K562 (cell line): Measurements from ENCODE around the gene NDUFS6. TPM values are rescaled to one million over a fixed set of nuclear protein-coding genes. Genes with fewer than 3 reads are reported as not detected.

Experiments
- ATAC-seq: fragments of 200-7000 bp; cut with Tn5 transposase; 3 replicates; pipeline ENCODE4 v1.9.1; 2020; ENCODE audit warnings: moderate library complexity
- BruUV-seq: library from RNA; stranded (reverse); fragments of 400-500 nt; replicated peaks from 2 replicates; lab custom pipeline; 2021; lab: Mats Ljungman, UMichigan
- CTCF ChIA-PET: fragments of 300-600 bp; formaldehyde crosslinking; extraction: SDS; loops from one replicate; lab custom pipeline; 2021; ENCODE audit warnings: low intra/inter-chr PET ratio; lab: Yijun Ruan, JAX
- POLR2A ChIA-PET: fragments of 300-600, 350-650 bp; sonication (Branson Sonifier 250); formaldehyde crosslinking; extraction: SDS; loops from one replicate; lab custom pipeline; 2021; ENCODE audit warnings: antibody characterized with exemption, inconsistent platforms; lab: Yijun Ruan, JAX
- DNase-seq, 4 experiments: peaks; one replicate each; pipeline versions ENCODE4 v3.0.0 to v3.0.0-alpha.2; 2011 to 2018; ENCODE audit warnings: low spot score in 3 of 4, mixed read lengths in 3 of 4; ENCODE audit errors: extremely low read depth in 1 of 4
- FAIRE-seq: peaks from 2 replicates; lab custom pipeline; 2011; peaks lifted over from hg19 to GRCh38; lab: Jason Lieb, UNC
- H2AFZ ChIP-seq: 2 replicates; pipeline ENCODE4 v1.6.0; 2011; ENCODE audit warnings: low read depth, low read length, control low read depth, inconsistent platforms
- H3K27ac ChIP-seq: fragments of 200-600 bp; 3 replicates; pipeline ENCODE4 v1.8.0; 2011; ENCODE audit warnings: low read depth, mild to moderate bottlenecking, control low read depth, inconsistent platforms, low read length, moderate library complexity, mixed read lengths; ENCODE audit errors: extremely low read depth
- H3K27me3 ChIP-seq, 2 experiments: fragments of 300-600 bp in 1 of 2; 2 replicates in 1 of 2; 3 replicates in 1 of 2; pipeline versions ENCODE4 v1.6.0 to v1.8.0; 2011; ENCODE audit warnings: inconsistent platforms in 2 of 2, low read length in 2 of 2, mild to moderate bottlenecking in 1 of 2, mixed read lengths in 1 of 2, moderate library complexity in 1 of 2; ENCODE audit not compliant: control insufficient read depth in 2 of 2, insufficient read depth in 2 of 2
- H3K36me3 ChIP-seq: fragments of 300-600 bp; 3 replicates; pipeline ENCODE4 v1.8.0; 2011; ENCODE audit warnings: mild to moderate bottlenecking, low read length, inconsistent platforms; ENCODE audit not compliant: control insufficient read depth, insufficient read depth
- H3K4me1 ChIP-seq, 2 experiments: fragments of 200-600 bp in 1 of 2; replicated peaks in 1 of 2; 2 replicates in 1 of 2; 3 replicates in 1 of 2; pipeline versions ENCODE4 v1.5.1 to v1.8.0; 2011; ENCODE audit warnings: inconsistent platforms in 2 of 2, low read length in 2 of 2, mild to moderate bottlenecking in 1 of 2, mixed read lengths in 1 of 2, moderate library complexity in 1 of 2; ENCODE audit not compliant: control insufficient read depth in 2 of 2, insufficient read depth in 2 of 2
- H3K4me2 ChIP-seq: 2 replicates; pipeline ENCODE4 v1.6.1; 2011; ENCODE audit warnings: low read length, control low read depth, inconsistent platforms, mixed read lengths; ENCODE audit not compliant: insufficient read depth
- H3K4me3 ChIP-seq: fragments of 200-600 bp; sonication (generic), shearing (Covaris generic); 2 replicates; pipeline ENCODE4 v1.5.1; 2016; ENCODE audit warnings: control low read depth, inconsistent platforms
- H3K79me2 ChIP-seq: fragments of 200-600 bp; 3 replicates; pipeline ENCODE4 v1.8.0; 2011; ENCODE audit warnings: low read length, inconsistent platforms; ENCODE audit not compliant: control insufficient read depth, insufficient read depth
- H3K9ac ChIP-seq, 2 experiments: 2 replicates each; pipeline versions ENCODE4 v1.6.0 to v1.6.1; 2011; ENCODE audit warnings: low read depth in 2 of 2, low read length in 2 of 2, control low read depth in 1 of 2, inconsistent platforms in 1 of 2, mild to moderate bottlenecking in 1 of 2, mixed read lengths in 1 of 2; ENCODE audit not compliant: insufficient read depth in 1 of 2
- H3K9me1 ChIP-seq: one replicate; pipeline ENCODE4 v1.6.0; 2011; ENCODE audit warnings: inconsistent platforms, mild to moderate bottlenecking, low read length, moderate library complexity; ENCODE audit not compliant: control insufficient read depth, insufficient read depth
- H3K9me3 ChIP-seq: replicated peaks from 2 replicates; pipeline ENCODE4 v1.5.1; 2011; ENCODE audit warnings: low read depth, low read length, inconsistent platforms; ENCODE audit not compliant: control insufficient read depth, insufficient read depth
- H4K20me1 ChIP-seq: replicated peaks from 2 replicates; pipeline ENCODE4 v1.6.1; 2011; ENCODE audit warnings: low read length, inconsistent platforms, mixed read lengths; ENCODE audit not compliant: control insufficient read depth, insufficient read depth
- IRF9 ChIP-seq: fragments of 450-650 bp; IDR thresholded peaks from 2 replicates; pipeline ENCODE4 v1.6.1; 2016; ENCODE audit warnings: missing biosample characterization, missing genetic modification characterization
- KLF1 ChIP-seq: fragments of 450-650 bp; IDR thresholded peaks from 2 replicates; pipeline ENCODE4 v1.6.1; 2016; ENCODE audit warnings: missing genetic modification characterization, missing compliant biosample characterization
- KLF13 ChIP-seq: fragments of 450-650 bp; IDR thresholded peaks from 2 replicates; pipeline ENCODE4 v1.6.1; 2016; ENCODE audit warnings: missing genetic modification characterization, low read depth, mild to moderate bottlenecking, missing compliant biosample characterization, moderate library complexity, borderline replicate concordance
- POLR3A ChIP-seq: IDR thresholded peaks from 2 replicates; pipeline ENCODE4 v1.6.1; 2011; ENCODE audit warnings: borderline replicate concordance, mild to moderate bottlenecking, moderate library complexity; ENCODE audit not compliant: insufficient read length, insufficient read depth; ENCODE audit errors: extremely low read depth
- PRDM10 ChIP-seq: fragments of 450-650 bp; IDR thresholded peaks from 2 replicates; pipeline ENCODE4 v1.6.1; 2018; ENCODE audit not compliant: partially characterized antibody
- PURB ChIP-seq: sonication (generic); formaldehyde crosslinking; IDR thresholded peaks from 2 replicates; pipeline ENCODE4 v1.9.0; 2021; ENCODE audit warnings: low read depth, mild to moderate bottlenecking, missing genetic modification reagents
- RBM34 ChIP-seq: fragments of 200-400 bp; formaldehyde crosslinking; IDR thresholded peaks from 2 replicates; pipeline ENCODE4 v1.6.1; 2018; ENCODE audit warnings: low read length, borderline replicate concordance; ENCODE audit not compliant: insufficient read depth
- SPI1 ChIP-seq: IDR thresholded peaks from 2 replicates; pipeline ENCODE4 v1.6.1; 2011; ENCODE audit warnings: low read depth, low read length, control low read depth, borderline replicate concordance
- SRSF1 ChIP-seq: fragments of 200-400 bp; formaldehyde crosslinking; IDR thresholded peaks from 2 replicates; pipeline ENCODE4 v1.6.1; 2017; ENCODE audit warnings: mild to moderate bottlenecking, low read depth, low read length, moderate library complexity
- TFAP4 ChIP-seq: sonication (generic); formaldehyde crosslinking; IDR thresholded peaks from 2 replicates; pipeline ENCODE4 v1.8.0; 2022; ENCODE audit warnings: missing genetic modification reagents, mild to moderate bottlenecking, moderate library complexity, borderline replicate concordance
- TRIM24 ChIP-seq, 2 experiments: fragments of 450-650 bp; IDR thresholded peaks; 2 replicates each; pipeline ENCODE4 v1.6.1; 2016
- ZNF263 ChIP-seq: sonication (generic); formaldehyde crosslinking; IDR thresholded peaks from 2 replicates; pipeline ENCODE4 v1.8.0; 2022; ENCODE audit warnings: mild to moderate bottlenecking, missing genetic modification reagents, borderline replicate concordance
- ZNF696 ChIP-seq: fragments of 250-450 bp; sonication (Bioruptor Pico); conservative IDR thresholded peaks from 2 replicates; pipeline ENCODE4 v1.4.0; 2020; ENCODE audit warnings: mild to moderate bottlenecking, moderate library complexity
- ZNF75A ChIP-seq: fragments of 450-650 bp; formaldehyde crosslinking; IDR thresholded peaks from 2 replicates; pipeline ENCODE4 v1.4.0; 2020; ENCODE audit warnings: mild to moderate bottlenecking
- ZNF76 ChIP-seq: fragments of 250-450 bp; sonication (Bioruptor Pico); IDR thresholded peaks from 2 replicates; pipeline ENCODE4 v1.4.0; 2020; ENCODE audit warnings: mild to moderate bottlenecking, moderate library complexity, borderline replicate concordance
- WGBS: fragments of 100-300 bp; shearing (Covaris generic); methylation state at CpG from one replicate; pipeline ENCODE4 v1.1.6; 2016; ENCODE audit warnings: low coverage, mixed read lengths; ENCODE audit not compliant: insufficient coverage; ENCODE audit errors: missing lambda C conversion rate; 5-methylcytosine and 5-hydroxymethylcytosine counted together
- in situ Hi-C: fragments of 300-500 bp; cut with MboI; formaldehyde crosslinking; loops from 4 replicates; pipeline ENCODE4 v1.15.0; 2018; ENCODE audit warnings: inconsistent platforms, mixed read lengths
- intact Hi-C: fragments of 100-400 bp; cut with micrococcal nuclease; formaldehyde crosslinking; loops from 2 replicates; pipeline ENCODE4 v1.14.2; 2022
- polyA plus RNA-seq, 8 experiments: library from polyadenylated mRNA; depleted of rRNA in 4 of 8; stranded (reverse) in 5 of 8; unstranded in 3 of 8; fragments of >200 nt; fragmentation: Nextera tagmentation in 2 of 8; fragmentation: Illumina TruSeq in 1 of 8; extraction: Ambion mirVana in 2 of 8; extraction: Trizol in 1 of 8; gene quantifications; 2 replicates each; pipeline versions ENCODE4 v1.2.1 to v1.2.3, GENCODE V29; 2011 to 2014; ENCODE audit warnings: inconsistent platforms in 1 of 8, missing spikeins in 1 of 8
- total RNA-seq, 7 experiments: library from RNA; depleted of rRNA in 6 of 7; stranded (reverse); fragments of >200 nt in 6 of 7; fragmentation: Illumina TruSeq in 2 of 7; extraction: Trizol in 2 of 7; gene quantifications; 2 replicates each; pipeline versions ENCODE4 v1.2.1 to v1.2.3, GENCODE V29; 2011 to 2021; ENCODE audit warnings: low replicate concordance in 1 of 7

Gene NDUFS6
- total and polyA plus RNA-seq, 9 of the 15 experiments (the other 6 are each of a cell fraction or from before 2014, with no cell fraction given) = 36.1 to 291 (median 77.0) TPM

GRCh38 chr5:1827025-1827885, 26.0 kb downstream of the NDUFS6 start:
- H3K9me1 ChIP-seq = no peaks in the 10 kb centered on the region
- in situ Hi-C loops (no loop called here), intact Hi-C loops (no loop called here)
- H3K4me1 ChIP-seq = peaks cover 0 to 19% of the 10 kb centered on the region in 2 experiments; a peak in 2 of 5 replicates
- no peaks in the 10 kb centered on the region for H3K9me3 ChIP-seq
- peaks cover 49% of the 10 kb centered on the region; the same call in 2 of the 3 replicates for H3K36me3 ChIP-seq
- FAIRE-seq = no peak
- ChIA-PET POLR2A (interaction anchor here (0.7 kb wide), 1 partner anchor 46 kb away, joined by 3 read pairs; no protein-coding TSS in a partner anchor), CTCF (no interaction called here)
- no peak overlapping the region for H3K27ac ChIP-seq
- DNase-seq = peak in 1 of 4 experiments; percentile 12
- H3K4me3 ChIP-seq = no peak overlapping the region
- peaks cover 5 to 14% of the 10 kb centered on the region in 2 experiments; a peak in 3 of 5 replicates for H3K27me3 ChIP-seq
- no peaks in the 10 kb centered on the region for H3K79me2 ChIP-seq
- no TSS peak for BruUV-seq
- 86% methylated on average over 25 of the region's 26 CpGs for WGBS
- peaks cover 10% of the 10 kb centered on the region; the same call in 1 of the 2 replicates for H4K20me1 ChIP-seq
- 0 out of 2 replicates have a peak overlapping the region, but pooled peaks have one; percentile 47 for H2AFZ ChIP-seq
- ATAC-seq = no peak; the same call in 2 of the 3 replicates
- H3K9ac ChIP-seq = peak overlapping the region in 1 of 2 experiments; percentile 69; a peak in 1 of 4 replicates
- H3K4me2 ChIP-seq = no peak overlapping the region
- TF ChIP-seq TFAP4 (no peak), POLR3A (no peak), TRIM24 (IDR thresholded peaks at IDR 0.05) (no peak), KLF13 (tag) (no peak), ZNF696 (CRISPR knock-in tag) (no peak), SRSF1 (no peak), IRF9 (tag) (no peak), PRDM10 (no peak), KLF1 (no peak), ZNF263 (CRISPR knock-in tag) (no peak), PURB (CRISPR knock-in tag) (no peak), ZNF76 (no peak), RBM34 (no peak), ZNF75A (no peak), SPI1 (no peak)
